ENCODE measurements around the gene FUT7.

GRCh38 chr9:137066096-137066861 is 34.4 kb upstream of the FUT7 start:
- TF ChIP-seq CC2D1A (IDR thresholded peaks at IDR 0.05) (no peak), HDAC8 (tag; IDR thresholded peaks at IDR 0.05) (no peak), TAF1 (IDR thresholded peaks at IDR 0.05; ENCODE audit: control insufficient read depth, extremely low read depth, insufficient read depth, low read length, severe bottlenecking) (no peak), U2AF1 (optimal IDR thresholded peaks at IDR 0.05; ENCODE audit: low read depth, low read length) (no peak), CHD2 (IDR thresholded peaks at IDR 0.05; ENCODE audit: low read depth, low read length) (no peak), ZSCAN29 (IDR thresholded peaks at IDR 0.05) (no peak), ZNF140 (CRISPR knock-in tag; IDR thresholded peaks at IDR 0.05) (no peak), EP300 (IDR thresholded peaks at IDR 0.05; ENCODE audit: low read length) (no peak), ZBTB2 (IDR thresholded peaks at IDR 0.05) (no peak), ARID1B (IDR thresholded peaks at IDR 0.05) (no peak), ELF1 (tag; IDR thresholded peaks at IDR 0.05) (no peak), SMC3 (conservative IDR thresholded peaks at IDR 0.05; ENCODE audit: insufficient read depth, low read depth, low read length) (no peak)
